PFSK-1 (cell line): ENCODE measurements around the gene DNALI1.

Source experiments
- FOXP2 ChIP-seq: optimal IDR thresholded peaks from 2 replicates; pipeline ENCODE3; 2011; ENCODE audit warnings: borderline replicate concordance, control low read depth, inconsistent platforms; ENCODE audit not compliant: insufficient read depth; ENCODE audit errors: extremely low read length, extremely low read depth
- POLR2AphosphoS5 ChIP-seq: IDR thresholded peaks from 2 replicates; pipeline ENCODE4 v1.6.1; 2012; ENCODE audit warnings: low read depth, mild to moderate bottlenecking, control low read depth, low read length, moderate library complexity
- REST ChIP-seq, 2 experiments: IDR thresholded peaks; 2 replicates each; pipeline versions ENCODE4 v1.6.1 to v1.8.0; 2011 to 2012; ENCODE audit warnings: low read depth in 2 of 2, low read length in 2 of 2, control low read depth in 1 of 2, inconsistent platforms in 1 of 2, mild to moderate bottlenecking in 1 of 2, moderate library complexity in 1 of 2; ENCODE audit not compliant: insufficient read depth in 1 of 2
- SIN3A ChIP-seq: IDR thresholded peaks from 2 replicates; pipeline ENCODE4 v1.6.1; 2012; ENCODE audit warnings: mild to moderate bottlenecking, low read length, moderate library complexity, borderline replicate concordance; ENCODE audit not compliant: insufficient read depth
- TAF1 ChIP-seq: IDR thresholded peaks from 2 replicates; pipeline ENCODE4 v1.6.1; 2012; ENCODE audit warnings: low read length, control low read depth, borderline replicate concordance; ENCODE audit not compliant: insufficient read depth

DNALI1 gene

DNA sequence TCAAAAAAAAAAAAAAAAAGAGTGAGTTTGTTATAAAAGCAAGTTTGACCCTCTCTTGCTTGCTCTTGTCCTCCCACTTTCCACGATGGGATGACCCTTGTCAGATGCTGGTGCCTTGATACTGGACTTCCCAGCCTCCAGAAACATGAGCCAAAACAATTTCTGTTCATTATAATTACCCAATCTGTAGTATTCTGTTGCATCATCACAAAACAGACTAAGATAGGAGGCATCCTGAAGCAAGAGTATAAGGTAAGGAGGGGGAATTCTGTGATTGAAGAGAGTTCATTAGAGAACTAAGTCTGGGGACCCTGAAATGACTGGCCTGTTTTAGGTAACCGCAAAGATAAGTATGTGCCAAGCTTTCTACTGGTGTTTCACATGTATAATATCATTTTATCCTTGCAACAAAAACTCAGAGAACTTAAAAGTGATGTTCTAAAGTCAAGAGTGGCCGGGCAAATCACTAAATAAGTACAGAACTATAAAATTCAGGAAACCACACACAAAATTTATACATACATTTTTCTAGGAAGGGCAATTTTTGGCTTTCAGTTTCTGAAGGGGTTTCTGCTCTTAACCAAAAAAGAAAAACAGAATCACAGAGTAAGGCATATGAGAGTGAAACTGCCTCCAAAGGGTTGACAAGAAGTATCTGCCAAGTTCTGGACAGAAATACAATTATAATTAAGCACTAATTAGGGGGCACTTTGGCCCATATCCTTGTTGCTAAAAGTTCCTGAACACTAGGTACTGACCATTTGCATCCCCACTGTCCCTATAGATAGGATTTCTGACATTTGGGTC lies 14.0 kb downstream of the DNALI1 start:
- TF ChIP-seq TAF1 (no peak), REST (IDR thresholded peaks at IDR 0.05; ENCODE audit: insufficient read depth in 1 of 2, low read depth in 2 of 2, low read length in 2 of 2) (no peak), POLR2AphosphoS5 (no peak), FOXP2 (no peak), SIN3A (no peak)

DNA sequence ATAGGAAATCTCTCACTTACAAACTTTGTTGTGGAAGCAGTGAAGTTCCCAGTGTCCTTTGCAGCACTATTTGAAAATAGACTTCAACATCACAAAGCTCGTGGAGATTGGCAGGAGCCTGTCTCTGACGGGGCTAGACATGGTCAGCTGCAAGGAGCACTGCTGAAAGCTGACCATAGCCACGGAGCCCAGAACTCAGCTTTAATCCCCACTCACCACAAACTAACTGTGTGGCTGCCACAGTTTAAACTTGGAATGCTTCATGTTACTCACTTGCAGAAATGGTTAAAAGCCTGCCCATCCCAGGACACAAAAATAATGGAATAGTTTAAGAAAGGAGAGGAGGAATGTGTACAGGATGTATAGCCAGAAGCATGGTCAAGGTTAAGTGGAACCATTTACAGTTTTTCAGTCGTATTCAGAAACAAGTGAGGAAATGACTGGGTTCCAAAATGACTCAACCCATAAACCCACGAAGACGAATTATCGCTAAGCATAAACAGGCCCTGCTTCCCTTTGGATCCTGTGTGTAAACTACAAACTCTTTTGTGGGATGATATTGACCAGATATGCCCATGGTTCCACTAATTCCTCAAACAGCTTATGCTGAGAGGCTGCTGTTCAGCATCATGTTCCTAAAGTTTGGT lies 18.2 kb downstream of the DNALI1 start:
- TF ChIP-seq REST (IDR thresholded peaks at IDR 0.05; ENCODE audit: insufficient read depth in 1 of 2, low read depth in 2 of 2, low read length in 2 of 2): no peak
- TF ChIP-seq TAF1: no peak
- TF ChIP-seq SIN3A: no peak
- TF ChIP-seq FOXP2: no peak
- TF ChIP-seq POLR2AphosphoS5: no peak

DNA sequence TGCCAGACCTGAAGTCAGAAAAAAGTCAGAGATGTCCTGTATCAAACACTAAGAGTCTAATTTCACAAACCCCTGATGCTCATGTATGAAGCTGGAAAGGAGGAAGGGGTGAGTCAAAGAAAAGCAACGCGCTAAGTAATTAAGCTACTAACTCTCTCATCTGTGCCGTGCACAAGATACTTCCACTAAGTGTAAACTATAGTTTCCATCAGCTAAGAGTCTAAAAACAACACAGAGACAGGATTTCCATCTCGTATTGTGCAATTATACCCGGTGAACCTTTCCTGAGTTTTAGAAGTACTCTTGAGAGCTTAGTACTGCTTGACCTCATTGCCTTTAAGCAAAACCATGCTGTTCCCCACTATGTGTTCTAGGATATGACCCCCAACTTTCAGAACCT lies 19.0 kb downstream of the DNALI1 start:
- TF ChIP-seq SIN3A: no peak

- no peak for TF ChIP-seq SIN3A
- TF ChIP-seq TAF1: no peak
Measured at GRCh38 chr1:37588939-37589338, 32.2 kb downstream of the DNALI1 start.

DNA sequence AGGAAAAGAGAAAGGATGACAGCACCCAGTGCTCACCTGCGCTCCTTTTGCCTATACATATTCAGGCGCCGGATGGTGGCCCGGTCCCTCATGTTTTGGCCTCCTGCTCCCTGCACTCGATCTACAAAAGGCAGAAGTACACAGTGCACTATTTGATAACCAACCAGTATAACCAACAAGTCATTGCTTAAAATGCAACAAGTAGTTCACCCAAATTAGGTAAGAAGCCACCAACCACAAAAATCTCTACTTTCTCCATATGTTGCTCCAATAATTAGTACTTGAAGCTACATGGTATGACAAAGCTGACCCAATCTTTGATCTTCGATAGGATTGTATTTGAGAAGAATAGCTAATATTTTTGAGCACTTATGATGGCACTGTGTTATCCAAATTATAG lies 37.0 kb downstream of the DNALI1 start:
- TF ChIP-seq REST (IDR thresholded peaks at IDR 0.05; ENCODE audit: insufficient read depth in 1 of 2, low read depth in 2 of 2, low read length in 2 of 2) (no peak), TAF1 (no peak)

DNA sequence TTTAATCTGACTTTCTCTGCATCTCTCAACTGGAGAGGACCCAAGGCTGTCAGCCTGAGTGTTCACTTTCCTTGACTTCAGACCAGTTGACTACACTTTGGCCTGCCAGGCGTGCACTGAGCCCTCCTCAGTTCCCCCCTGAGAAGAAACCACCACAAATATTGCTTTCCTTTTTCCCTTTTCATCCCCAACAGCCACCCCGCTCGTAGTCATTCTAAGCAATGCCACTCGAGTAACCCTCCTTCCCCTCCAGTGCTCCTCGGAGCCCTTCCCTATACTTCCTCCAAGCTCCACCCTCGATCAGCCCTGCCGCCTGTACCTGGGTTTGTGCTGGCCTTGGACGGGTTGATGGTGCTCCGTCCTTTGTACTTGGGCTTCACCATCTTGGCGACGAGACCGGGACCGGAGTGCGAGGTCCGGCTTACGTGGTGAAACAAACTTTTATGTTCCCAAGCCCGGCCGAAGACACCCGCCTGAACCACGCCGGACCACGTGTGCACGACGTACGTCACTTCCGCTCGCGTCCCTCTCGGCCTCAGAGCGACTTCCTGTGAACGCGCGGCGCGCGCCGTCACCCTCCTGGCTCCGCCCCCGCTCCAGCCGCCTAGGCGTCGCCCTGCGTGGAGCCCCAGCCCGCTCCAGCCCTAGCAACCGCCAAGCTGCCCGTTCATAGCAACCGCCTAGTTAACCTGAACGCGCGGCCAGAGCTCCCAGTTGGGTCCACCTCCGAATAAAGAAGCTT lies 38.9 kb downstream of the DNALI1 start, which contains the start of gene GNL2:
TSS of gene GNL2 (minus strand) at position 498 of the 742 bp plus-strand sequence. CDS start at position 383, 115 bp downstream.
- no peak for TF ChIP-seq TAF1
- 0 out of 2 replicates have a peak, but pooled peaks have one; percentile 47 for TF ChIP-seq SIN3A
- peak; percentile 79 for TF ChIP-seq POLR2AphosphoS5
- peak; percentile 91 for TF ChIP-seq FOXP2
